Peyer's patch (tissue), 4 donors: ENCODE data around the gene AKAP17A. TPM values are rescaled to one million over a fixed set of nuclear protein-coding genes. Genes with fewer than 3 reads are reported as not detected.

ENCODE experiments used
- DNase-seq, 3 donors: peaks; one replicate each; pipeline ENCODE4 v3.0.0-alpha.2; 2017 to 2019
- H3K27ac ChIP-seq, 4 donors: fragments of 200-600 bp; sonication (generic); one replicate each; pipeline ENCODE4 v1.5.1; 2016 to 2019
- H3K27me3 ChIP-seq, 2 donors: fragments of 200-600 bp; sonication (generic); one replicate each; pipeline ENCODE4 v1.5.1; 2019
- H3K36me3 ChIP-seq, 3 donors: fragments of 200-600 bp; sonication (generic); one replicate each; pipeline ENCODE4 v1.5.1; 2016 to 2019
- H3K4me1 ChIP-seq, 4 donors: fragments of 200-600 bp; sonication (generic); one replicate each; pipeline ENCODE4 v1.5.1; 2016 to 2019
- H3K4me3 ChIP-seq, 4 donors: fragments of 200-600 bp; sonication (generic); 1 replicate in 3 of 4; 2 replicates in 1 of 4; pipeline ENCODE4 v1.5.1; 2016 to 2019; ENCODE audit warnings: mild to moderate bottlenecking in 1 of 4
- H3K9me3 ChIP-seq, 4 donors: fragments of 200-600 bp; sonication (generic); one replicate each; pipeline ENCODE4 v1.5.1; 2016 to 2019; ENCODE audit warnings: mild to moderate bottlenecking in 1 of 4
- CTCF ChIP-seq, 6 experiments: fragments of 450-650 bp in 4 of 6; fragments of 200-600 bp in 2 of 6; sonication (generic) in 1 of 6; IDR thresholded peaks; one replicate each; pipeline ENCODE4 v1.5.1; 2017 to 2019; ENCODE audit warnings: antibody characterized with exemption in 6 of 6, mild to moderate bottlenecking in 3 of 6, moderate library complexity in 1 of 6
- POLR2A ChIP-seq, 2 donors: fragments of 450-650 bp; IDR thresholded peaks; one replicate each; pipeline ENCODE4 v1.5.1; 2017; ENCODE audit warnings: antibody characterized with exemption in 2 of 2, mild to moderate bottlenecking in 2 of 2, moderate library complexity in 2 of 2
- total RNA-seq, 4 donors: library from RNA; depleted of rRNA; stranded (reverse); fragments of >200 nt; gene quantifications; one replicate each; pipeline ENCODE4 v1.1.0, GENCODE V29; 2016

AKAP17A gene
- total RNA-seq, 4 donors from 2014 or later, result 41.0 to 201 (median 107) TPM

DNA sequence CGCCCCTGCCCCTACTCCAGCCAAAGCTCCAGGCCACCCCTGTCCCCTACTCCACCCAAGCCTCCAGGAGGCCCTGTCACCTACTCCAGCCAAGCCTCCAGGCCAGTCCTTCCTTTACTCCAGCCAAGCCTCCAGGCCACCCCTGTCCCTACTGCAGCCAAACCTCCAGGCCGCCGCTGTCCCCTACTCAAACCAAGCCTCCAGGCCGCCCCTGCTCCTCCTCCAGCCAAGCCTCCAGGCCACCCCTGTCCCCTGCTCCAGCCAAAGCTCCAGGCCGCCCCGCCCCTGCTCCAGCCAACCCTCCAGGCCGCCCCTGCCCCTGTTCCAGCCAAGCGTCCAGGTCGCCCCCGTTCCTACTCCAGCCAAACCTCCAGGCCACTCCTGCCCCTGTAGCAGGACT is 18.4 kb downstream of the AKAP17A start:
- Histone ChIP-seq H3K4me1 (no peaks in the 10 kb centered on the region), H3K4me3 (no peak overlapping the region), H3K27ac (no peak overlapping the region), H3K9me3 (no peaks in the 10 kb centered on the region), H3K27me3 (no peaks in the 10 kb centered on the region), H3K36me3 (no peaks in the 10 kb centered on the region)
- no peak for DNase-seq
- TF ChIP-seq POLR2A (IDR thresholded peaks at IDR 0.05) (no peak), CTCF (IDR thresholded peaks at IDR 0.05) (no peak)

DNA sequence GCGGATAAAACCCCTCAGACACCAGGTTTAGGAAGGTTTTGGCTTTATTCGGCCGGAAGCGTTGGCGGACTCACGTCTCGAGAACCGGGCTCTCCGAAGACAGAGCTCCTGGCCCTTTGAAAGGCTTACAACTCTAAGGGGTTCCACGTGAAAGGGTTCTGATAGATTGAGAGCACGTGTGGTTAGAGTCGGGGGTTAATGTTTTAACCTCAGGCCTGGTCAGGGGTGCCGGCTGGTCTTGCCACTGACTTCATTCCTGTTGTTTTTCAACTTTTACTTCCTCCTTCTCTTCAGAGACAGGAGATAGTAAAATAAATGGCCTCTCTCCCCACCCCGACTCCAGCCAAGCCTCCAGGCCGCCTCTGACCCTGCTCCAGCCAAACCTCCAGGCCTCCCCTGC is 18.8 kb downstream of the AKAP17A start:
- no peaks in the 10 kb centered on the region for H3K9me3 ChIP-seq
- no peak for DNase-seq
- no peak for TF ChIP-seq POLR2A (IDR thresholded peaks at IDR 0.05)
- no peak for TF ChIP-seq CTCF (IDR thresholded peaks at IDR 0.05)

DNA sequence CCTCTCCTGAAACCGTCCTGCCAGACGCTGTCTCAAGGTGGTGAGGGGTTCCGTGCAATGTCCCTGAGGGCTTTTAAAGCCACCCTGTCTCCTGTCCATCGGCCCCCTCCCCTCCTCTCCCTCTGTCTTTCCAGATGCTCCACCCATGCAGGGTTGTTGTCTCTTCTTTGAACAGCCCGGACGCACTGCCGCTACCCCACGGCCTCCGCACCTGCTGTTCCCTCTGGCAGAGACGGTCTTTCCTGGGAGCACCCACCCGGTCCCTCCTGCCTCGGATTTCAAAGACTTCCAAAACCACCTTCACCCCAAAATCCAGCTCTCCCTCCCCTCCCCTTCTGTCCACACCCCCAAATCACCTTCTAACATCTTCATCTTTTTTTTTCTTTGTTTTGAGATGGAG is 19.3 kb downstream of the AKAP17A start:
- no peaks in the 10 kb centered on the region for H3K4me1 ChIP-seq
- H3K9me3 ChIP-seq, result no peaks in the 10 kb centered on the region
- H3K4me3 ChIP-seq, result no peak overlapping the region
- TF ChIP-seq CTCF (IDR thresholded peaks at IDR 0.05) (no peak), POLR2A (IDR thresholded peaks at IDR 0.05) (no peak)
- DNase-seq, result no peak
- no peaks in the 10 kb centered on the region for H3K27me3 ChIP-seq
- H3K27ac ChIP-seq, result no peak overlapping the region
- no peaks in the 10 kb centered on the region for H3K36me3 ChIP-seq

More for the DNA sequence above, 18.8 kb downstream of the AKAP17A start:
- Histone ChIP-seq H3K4me3 (no peak overlapping the region), H3K4me1 (no peaks in the 10 kb centered on the region), H3K36me3 (no peaks in the 10 kb centered on the region), H3K27me3 (no peaks in the 10 kb centered on the region), H3K27ac (no peak overlapping the region)

DNA sequence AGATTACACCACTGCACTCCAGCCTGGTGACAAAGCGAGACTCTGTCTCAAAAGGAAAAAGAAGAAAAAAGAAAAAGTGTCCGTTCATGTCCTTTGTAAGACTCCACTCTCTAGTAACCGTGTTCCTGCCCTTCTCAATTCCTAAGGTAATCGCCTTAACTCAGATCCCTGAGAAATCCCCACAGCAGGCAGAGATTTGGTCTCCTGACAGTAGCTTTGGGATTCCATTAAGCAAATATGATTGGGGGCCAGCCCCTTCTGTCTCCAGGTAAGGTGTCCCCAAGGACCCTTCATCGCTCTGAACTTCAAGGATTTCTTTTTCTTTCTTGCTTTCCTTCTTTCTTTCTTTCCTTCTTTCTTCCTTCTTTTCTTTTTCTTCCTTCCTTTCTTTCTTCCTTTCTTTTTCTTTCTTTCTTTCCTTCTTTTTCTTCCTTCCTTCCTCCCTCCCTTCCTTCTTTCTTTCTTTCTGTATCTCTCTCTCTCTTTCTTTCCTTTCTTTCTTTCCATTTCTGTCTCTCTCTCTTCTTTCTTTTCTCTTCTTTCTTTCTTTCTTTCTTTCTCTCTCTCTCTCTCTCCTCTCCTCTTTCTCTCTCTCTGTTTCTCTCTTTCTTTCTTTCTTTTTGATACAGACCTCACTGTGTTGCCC is 21.4 kb downstream of the AKAP17A start:
- TF ChIP-seq POLR2A (IDR thresholded peaks at IDR 0.05) (no peak), CTCF (IDR thresholded peaks at IDR 0.05) (no peak)
- Histone ChIP-seq H3K36me3 (no peaks in the 10 kb centered on the region), H3K4me3 (no peak overlapping the region), H3K9me3 (no peaks in the 10 kb centered on the region), H3K27ac (no peak overlapping the region), H3K27me3 (no peaks in the 10 kb centered on the region), H3K4me1 (no peaks in the 10 kb centered on the region)
- no peak for DNase-seq

DNA sequence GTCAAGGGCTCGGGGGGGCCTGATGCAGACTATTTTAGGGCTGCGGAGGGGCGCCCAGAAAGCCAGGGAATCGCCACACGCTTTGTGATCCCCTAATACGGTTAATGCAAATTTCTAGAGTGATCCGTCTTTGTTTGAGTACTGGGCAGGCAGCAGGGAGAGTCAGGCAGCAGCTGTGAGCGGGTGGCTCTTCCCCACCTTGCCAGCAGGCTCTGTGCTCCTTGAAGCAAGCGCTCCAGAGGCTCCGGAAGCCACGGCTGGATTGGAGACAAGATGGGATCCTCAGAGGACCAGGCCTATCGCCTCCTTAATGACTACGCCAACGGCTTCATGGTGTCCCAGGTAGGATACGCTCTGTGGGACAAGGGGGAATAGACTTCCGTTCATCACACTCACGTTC is 23.5 kb downstream of the AKAP17A start, which contains the start of gene ASMT:
Gene ASMT, plus strand, starts transcription at position 133 of the 400 bp plus-strand sequence. Its CDS starts 141 bp downstream, at position 274.
- Histone ChIP-seq H3K4me3 (no peak within 1 kb of the TSS), H3K27ac (no peak within 1 kb of the TSS), H3K4me1 (no peaks in the 10 kb centered on the region), H3K27me3 (no peaks in the 10 kb centered on the region), H3K36me3 (no peaks in the 10 kb centered on the region), H3K9me3 (no peaks in the 10 kb centered on the region)
- no peak for TF ChIP-seq POLR2A (IDR thresholded peaks at IDR 0.05)
- TF ChIP-seq CTCF (IDR thresholded peaks at IDR 0.05), result no peak
- no peak for DNase-seq
